Amniotic stem cell (primary cell): ENCODE measurements around the gene FAM185A.
"Not testable (repeated sequence)": the region's sequence is repeated elsewhere in the genome, so short reads cannot be mapped to it uniquely, and the experiment has no call there.

Experiments used
- DNase-seq: peaks from one replicate; lab custom pipeline; 2025; lab: John Stamatoyannopoulos, UW

Gene FAM185A

DNA sequence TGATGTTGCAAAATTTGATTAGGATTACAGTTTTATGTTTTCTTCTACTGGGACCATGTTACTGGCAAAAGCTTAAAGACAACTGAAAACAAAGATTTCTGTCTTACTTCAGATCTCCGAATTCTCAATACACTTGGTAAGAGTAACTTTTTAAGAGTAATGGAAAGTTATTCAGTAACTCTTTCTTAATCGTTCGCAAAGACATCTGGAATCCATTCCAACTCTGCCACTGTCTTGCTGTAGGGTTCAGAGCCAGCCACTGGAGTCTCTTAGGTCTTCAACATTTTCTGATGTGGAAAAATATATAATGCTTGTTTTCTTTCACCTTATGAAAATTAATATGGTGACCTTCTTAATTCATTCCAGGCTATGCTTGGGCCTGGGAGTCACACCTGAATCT is 29.9 kb downstream of the FAM185A start:
- not testable (repeated sequence) for DNase-seq

DNA sequence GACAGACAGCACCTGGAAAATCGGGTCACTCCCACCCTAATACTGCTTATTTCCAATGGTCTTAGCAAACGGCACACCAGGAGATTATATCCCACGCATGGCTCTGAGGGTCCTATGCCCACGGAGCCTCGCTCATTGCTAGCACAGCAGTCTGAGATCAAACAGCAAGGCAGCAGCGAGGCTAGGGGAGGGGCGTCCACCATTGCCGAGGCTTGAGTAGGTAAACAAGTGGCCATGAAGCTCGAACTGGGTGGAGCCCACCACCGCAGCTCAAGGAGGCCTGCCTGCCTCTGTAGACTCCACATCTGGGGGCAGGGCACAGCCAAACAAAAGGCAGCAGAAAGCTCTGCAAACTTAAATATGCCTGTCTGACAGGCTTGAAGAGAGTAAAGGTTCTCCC is 32.1 kb downstream of the FAM185A start:
- DNase-seq, result not testable (repeated sequence)

DNA sequence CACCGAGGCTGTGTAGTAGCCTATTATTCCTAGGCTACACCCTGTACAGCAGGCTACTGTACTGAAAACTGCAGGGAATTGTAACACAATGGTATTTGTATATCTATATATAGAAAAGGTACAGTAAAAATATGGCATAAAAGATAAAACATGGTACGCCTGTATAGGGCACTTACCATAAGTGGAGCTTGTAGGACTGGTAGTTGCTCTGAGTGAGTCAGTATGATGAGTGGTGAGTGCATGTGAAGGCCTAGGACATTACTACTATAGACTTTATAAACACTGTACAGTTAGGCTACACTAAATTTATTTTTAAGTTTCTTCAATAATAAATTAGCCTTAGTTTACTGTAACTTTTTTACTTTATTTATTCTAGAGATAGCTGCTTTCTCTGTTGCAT is 40.0 kb downstream of the FAM185A start:
- not testable (repeated sequence) for DNase-seq

DNA sequence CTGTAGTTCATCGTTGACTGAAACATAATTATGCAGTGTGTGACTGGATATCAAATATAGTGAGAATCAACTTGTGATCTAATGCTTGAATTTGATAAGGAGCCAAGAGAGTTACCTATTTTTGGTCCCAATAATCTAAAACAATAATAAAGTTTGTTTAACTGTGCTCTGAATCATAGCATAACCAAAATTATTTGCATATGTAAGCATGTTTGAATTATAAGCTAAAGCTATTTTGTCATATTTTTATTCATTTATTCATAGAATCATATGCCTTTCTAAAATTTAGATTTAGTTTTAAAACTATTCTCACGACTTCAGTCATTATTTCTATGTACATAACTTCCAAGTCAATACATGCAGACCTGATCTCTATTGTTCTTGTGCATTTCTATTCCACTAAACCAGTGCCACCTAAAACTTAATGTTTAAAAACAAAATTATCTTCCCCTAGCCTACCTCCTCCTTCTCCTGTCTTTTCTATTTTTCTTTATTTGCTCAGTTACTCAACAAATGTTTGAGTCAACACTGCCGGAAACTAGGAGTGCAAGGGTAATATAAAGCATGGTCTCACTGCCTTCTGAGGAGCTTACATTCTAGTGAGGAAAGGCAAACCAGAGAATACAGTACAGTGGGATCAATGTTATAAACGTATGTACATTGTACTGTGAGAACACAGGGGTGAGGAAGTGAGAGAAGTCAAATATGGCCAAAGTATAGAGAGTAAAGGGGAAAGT is 41.7 kb downstream of the FAM185A start:
- DNase-seq, result not testable (repeated sequence)

DNA sequence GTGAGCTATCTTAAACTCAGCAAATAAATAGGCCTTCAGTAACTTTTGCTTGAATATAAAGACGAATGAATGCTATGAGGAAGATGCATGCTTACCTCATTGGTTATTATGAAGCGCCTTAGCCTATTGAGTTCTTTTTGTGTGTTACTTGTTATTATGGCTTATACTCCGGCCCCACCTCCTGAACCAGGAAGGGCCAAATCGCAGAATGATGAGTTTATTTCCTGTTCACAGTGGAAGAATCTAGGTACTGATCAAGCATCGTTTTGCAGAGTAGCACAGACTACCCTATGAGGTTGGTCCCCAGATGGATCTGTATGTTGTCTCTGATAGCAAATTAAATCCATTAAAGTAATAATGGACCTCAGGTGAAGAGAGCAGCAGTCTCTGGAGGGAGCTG is 42.6 kb downstream of the FAM185A start:
- not testable (repeated sequence) for DNase-seq

DNA sequence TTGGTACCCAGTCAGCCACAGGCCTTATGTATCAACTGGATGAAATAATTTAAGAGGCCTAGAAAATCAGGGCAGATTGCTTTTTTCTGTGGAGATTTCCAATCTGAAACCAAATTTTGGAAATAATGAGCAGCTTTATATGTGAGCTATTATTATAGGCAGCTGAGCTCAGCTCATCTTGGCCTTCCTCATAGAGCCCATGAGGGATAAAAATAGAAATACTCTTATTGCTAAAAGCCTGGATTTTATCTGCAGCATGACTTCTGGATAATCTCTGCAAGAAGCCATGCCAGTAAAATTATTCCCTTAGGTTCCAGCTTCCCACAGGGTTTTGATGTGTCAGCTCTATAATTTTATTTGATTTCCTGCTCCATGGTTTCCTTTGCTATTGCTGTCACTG is 43.0 kb downstream of the FAM185A start:
- not testable (repeated sequence) for DNase-seq

DNA sequence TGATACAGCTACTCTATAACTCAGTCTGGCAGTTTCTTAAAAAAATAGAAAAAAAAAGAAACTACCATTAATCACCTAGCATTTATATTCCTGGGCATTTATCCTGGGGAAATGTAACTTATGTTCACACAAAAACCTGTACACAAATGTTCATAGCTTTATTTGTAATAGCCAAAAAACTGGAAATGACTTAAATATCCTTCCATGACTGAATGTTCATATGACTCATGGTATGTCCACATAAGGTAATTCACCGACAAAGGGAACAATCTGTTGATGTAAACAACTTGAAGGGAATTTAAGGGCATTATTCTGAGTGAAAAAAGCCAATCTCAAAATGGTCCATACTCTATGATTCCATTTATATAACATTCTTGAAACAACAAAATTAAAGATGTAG is 45.8 kb downstream of the FAM185A start:
- DNase-seq, result not testable (repeated sequence)

DNA sequence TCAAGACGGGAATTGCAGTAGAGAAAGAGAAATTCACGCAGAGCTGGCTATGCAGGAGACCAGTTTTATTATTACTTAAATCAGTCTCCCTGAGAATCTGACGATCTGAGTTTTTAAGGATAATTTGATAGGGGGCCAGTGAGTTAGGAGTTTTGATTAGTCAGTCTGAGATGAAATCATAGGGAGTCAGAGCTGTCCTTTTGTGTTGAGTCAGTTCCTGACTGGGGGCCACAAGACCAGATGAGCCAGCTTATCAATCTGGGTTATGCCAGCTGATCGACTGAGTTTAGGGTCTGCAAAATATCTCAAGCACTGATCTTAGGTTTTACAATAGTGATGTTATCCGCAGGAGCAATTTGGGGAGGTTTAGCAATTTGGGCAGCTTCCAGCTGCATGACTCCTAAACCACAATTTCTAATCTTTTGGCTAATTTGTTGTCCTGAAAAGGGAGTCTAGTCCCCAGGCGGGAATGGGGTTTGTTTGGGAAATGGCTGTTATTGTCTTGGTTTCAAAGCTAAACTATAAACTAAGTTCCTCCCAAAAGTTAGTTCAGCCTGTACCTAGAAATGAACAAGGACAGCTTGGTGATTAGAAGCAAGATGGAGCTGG is 47.3 kb downstream of the FAM185A start:
- not testable (repeated sequence) for DNase-seq

DNA sequence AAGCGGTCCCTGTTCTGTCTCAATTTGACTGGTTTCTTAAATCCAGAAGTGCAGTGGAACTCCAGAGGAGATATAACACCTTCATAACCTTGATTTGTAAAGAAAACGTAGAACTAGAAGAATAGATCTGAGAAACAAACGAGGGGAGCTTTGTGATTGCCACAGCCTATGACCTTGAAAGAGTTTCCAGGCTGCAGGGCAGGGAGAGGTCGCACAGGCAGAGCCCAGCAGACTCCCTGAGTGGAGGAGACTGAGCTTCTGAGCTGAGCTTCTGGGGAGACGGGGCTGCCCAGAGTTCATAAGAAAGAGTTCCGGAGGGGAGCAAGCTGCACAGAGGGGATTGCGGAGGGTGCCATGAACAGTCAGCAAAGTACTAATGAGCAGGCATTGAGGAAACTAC is 57.8 kb downstream of the FAM185A start:
- no peak for DNase-seq

DNA sequence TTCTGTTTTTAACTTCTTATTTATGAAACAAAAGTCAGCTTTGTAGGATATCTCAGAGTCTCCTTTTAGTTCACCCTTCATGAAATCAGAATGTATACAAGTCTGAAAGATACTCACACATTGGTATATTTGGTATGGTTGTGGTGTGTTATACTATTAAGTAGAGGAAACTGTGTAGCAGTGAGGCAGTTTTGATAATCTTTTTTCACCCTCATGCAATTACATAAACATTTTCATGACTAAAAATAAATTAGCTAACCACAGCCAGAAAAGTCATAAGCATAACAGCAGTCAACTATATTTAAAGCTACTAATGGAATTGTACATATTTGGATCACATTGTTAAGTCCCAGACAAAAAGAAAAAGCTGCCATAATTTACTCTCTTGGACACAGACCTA is 62.1 kb downstream of the FAM185A start:
- no peak for DNase-seq

DNA sequence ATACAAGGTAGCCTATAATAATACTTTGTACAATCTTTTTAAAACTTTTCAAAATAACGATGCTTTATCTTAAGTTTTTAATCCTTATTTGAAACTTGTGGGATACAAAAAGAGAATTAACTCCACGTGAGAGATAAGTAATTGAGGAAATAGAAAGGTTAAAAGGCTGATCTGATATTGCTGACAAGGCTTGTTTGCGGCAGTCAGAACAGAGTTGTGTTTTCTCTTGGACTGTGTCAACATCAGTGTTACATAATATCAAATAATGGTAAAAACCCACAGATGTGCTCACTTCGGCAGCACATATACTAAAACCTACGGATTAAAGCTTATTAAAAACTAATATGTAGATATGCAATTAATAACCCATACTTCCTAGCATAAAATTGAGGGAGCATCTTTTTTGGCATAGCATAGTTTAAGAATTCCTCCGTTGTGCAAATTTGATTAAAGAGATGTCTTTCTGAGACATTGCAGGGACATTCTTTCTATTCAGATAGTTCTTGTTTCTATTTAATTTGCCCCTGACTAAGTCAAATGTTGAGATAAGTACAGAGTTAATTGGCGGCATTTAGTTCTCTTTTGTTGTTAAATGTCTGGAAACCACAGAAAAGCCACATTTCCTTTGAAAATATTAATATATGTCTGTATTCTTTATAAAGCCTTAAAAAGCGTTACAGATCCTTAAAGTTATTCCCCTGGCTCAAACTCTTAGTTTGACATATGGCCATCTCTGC is 63.3 kb downstream of the FAM185A start:
- no peak for DNase-seq

DNA sequence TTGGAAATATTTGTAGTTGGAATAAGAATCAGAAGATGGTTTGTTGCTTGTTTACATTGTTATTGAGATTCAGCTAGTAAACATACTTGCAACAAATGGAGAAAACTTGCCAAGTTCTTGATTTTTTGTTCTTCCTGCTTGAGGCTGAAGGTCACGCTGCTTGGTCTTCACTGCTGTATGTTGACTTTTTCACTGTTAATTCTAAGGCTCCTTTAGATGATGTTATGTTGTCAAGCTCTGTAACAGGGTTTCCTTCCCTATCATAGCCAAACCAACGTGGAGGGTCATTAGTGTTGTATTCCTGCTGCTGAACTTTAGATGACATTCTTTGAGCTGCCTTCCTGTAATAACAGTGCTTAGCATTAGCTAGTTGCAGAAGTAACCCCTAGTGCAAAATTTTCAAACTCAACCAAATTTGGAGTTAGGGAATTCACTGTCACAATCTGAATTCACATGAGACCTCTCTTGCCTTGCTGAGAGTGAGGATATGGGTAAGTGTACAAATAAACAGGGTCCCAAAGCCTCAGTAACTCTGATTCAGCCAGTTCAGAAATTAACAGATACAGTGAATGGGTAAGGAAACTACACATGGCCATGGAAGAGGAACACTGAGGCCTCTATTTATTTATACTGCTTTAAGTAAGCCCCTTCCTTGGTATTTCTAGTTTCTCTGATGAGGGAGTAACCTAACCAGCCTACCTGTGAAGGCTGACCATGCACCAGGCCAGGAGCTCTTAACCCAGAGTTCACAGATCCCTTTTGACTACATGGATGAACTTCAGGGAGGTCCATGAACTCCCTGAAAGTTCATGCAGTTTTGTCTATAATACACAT is 64.6 kb downstream of the FAM185A start:
- no peak for DNase-seq

DNA sequence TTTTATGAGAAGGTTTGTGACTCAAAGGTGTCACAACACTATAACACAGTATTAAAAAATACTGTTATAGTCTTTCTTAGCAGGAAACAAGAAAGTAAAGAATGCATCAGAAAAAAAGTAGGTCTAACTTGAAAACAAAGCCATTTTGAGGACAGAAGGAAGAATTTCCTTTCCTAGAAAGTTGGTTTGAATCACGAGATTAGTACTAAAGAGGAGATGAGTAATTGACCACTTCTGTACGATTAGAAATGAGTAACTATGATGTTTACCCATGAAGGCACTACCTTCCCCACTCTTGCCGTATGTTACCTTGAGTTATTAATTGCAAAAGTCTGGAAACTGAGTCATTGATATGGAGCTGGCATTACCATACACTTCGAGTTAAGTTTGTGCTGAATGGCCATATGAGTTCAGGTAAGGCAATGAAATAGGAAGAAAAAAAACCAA is 65.2 kb downstream of the FAM185A start:
- no peak for DNase-seq

DNA sequence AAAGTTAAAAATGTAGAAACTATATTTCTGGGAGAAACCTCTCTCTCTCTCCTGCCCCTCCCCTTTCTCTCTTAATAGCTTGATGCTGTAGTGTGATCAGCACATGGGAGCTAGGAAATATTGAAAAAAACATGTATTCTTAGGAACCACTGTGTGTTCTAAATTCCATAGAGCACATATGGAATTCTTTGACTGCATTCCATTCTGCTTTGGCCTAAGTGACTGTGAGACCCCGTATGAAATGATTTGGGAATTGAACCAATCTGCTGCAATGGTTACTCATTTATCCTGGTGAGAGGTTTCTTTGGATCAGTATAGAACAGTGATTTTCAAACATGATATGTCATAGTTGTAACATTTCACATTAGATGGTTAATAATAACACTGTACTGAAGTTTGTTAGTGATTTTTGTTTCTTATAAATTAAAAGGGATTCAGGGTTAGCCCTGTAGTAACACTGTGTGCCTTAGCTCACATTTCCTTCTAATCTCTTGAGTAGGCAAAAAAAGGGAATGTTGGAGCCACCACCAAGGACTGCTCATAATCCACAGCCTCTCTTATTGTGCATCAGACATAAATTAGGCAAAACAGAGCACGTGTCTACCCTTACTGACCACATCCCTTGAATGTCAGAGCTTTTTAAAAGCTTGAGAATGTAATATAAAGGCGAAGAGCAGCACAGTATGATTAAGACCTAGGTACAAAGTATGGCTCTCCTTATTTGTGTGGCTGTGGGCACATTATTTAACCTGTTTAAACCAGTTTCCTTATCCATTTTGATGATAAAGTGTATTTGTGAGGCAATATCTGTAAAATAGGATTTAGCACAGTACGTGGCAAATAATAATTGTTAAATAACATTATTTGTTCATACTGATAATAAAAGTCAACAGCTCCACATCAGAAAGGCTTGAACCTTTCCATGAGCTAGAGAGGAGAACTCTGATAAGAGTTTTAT is 69.1 kb downstream of the FAM185A start:
- DNase-seq, result no peak

DNA sequence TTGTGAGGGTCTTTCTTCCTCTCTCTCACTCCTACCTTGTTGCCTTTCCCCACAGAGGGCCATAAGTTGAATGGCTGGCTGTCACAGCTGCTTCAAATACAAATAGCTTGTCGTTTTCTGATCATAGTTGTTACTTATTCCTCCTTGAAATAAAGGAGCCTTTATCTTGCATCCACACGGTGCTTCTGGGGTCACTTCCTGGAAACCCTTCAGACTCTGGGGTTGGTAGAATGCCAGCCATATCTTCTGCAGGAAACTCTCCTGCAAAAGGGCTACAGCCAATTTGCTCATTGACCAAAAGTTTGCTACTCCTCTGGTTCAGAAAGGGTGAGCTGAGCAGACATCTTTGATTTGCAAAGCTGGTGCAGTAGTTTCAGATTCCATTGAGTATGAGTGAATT is 70.4 kb downstream of the FAM185A start:
- no peak for DNase-seq

DNA sequence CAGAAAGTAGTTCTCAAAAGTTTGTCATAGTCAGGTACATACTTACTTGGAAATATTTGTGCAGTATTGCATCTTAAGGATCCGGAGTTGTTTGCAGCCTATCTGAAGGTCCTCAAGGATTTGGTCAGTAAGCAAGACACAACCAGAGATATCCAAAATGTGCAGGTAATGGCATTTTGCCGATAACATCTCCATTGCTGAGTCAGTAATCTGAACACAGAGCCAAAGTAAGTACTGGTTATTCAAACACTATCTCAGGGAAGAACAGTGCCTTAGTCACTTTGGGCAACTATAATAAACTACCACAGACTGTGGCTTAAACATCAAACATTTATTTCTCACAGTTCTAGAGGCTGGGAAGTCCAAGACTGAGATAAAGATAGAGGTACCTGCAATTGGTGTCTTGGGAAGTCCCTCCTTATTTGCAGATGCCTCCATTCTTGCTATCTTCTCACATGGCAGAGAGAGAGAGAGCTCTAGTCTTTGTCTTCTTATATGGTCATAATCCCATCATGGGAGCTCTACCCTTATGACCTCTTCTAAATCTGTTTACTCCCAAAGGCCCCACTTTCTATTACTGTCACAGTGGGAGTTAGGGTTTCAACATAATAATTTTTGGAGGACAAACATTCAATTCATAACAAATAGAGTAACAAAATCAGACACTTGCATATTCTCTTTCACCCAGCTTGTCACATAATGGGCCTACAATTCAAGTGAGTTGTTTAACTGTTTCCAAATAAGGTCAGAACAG is 73.4 kb downstream of the FAM185A start:
- DNase-seq, result no peak

DNA sequence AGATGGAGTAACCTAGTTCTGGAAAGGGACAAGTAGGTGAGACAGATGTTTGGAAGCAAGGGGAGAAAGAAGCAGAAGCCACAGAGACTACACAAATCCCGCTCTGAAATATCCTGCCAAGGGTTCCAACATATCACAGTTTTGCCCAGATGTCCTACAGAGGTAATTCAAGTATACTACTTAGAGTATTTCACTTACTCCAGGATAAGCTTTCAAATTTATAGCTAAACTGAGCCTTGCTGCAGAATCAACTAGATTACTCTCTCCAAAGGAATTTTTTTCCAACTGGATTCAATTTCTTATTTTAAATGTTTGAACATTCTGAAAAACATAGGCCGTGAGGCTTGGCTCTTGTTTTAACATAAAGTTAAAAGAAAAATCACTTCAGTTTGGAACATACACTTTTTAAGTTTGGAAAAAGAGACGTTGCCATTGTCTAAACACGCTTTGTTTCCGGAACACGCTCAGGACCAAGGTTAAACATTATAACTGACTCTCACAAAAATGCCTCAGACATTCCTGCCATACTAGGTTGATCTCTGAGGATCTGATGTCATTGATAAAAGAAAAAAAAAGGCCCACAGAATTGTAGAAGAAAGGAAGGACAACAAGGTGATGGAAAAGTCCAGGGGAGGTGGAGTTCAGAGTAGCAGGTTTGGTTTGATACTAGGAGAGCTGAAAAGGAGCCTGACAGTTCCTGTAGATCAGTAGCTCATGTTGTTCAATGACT is 74.8 kb downstream of the FAM185A start:
- no peak for DNase-seq

DNA sequence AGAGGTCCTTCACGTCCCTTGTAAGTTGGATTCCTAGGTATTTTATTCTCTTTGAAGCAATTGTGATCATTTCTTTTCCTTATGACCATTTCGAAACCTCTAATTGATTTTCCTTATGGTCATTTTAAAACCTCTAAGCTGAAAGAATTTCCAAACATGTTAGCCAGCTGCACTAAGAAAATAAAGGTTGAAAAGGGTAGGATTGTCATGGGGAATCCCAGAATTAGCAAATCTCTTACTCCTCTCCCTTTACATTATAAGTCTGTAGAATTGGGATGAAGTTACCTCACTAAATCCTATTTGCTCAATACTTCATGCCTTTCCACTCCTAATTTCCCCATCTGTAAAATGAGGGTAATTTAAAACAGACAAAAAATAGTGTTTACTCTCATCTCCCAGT is 79.5 kb downstream of the FAM185A start:
- no peak for DNase-seq

DNA sequence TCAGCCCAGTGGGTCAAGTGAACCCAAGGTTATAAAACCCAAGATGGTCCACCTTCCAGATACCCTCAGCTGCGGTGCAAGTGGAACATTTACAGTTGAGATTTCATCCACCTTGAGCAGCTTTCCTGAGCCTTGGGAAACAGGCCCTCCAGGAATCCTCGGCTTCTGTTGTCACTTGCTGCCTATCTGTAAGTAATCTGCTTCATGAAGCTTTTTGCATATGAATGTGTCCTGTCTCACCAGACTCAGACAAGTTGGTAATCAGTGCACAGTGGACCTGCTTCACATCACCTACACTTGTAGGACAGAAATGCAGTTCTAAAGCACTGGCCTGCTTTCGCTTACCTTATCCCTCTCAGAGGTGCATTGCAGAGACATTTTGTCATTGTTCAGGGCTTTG is 80.3 kb downstream of the FAM185A start:
- DNase-seq, result no peak

DNA sequence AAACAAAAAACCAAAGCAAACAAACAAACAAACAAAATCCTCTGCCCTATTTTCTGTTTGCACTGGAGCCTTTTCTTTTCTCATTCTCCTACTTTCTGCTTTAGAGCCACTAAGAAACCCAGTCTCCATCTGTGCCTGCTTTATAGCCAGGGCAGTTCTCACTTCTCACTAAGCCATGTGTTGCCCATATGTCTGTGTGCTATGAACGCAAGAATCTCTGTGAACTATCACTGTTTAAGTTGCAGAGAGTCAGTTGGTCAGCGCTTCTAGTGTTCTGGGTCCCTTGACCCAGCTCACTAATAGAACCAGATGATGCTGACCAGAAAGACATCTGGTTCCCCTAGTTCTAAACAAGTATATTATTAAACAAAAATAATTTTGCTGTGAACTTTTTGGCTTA is 81.4 kb downstream of the FAM185A start:
- DNase-seq, result no peak
